CD4-positive, alpha-beta T cell treated with Interleukin-2 at 100 ng/mL for 4 hours (primary cell): ENCODE results near the gene PIK3R1.
"Not testable (repeated sequence)": the region's sequence is repeated elsewhere in the genome, so short reads cannot be mapped to it uniquely, and the experiment has no call there.

Source experiments
- DNase-seq: peaks from one replicate; pipeline ENCODE4 v3.0.0-alpha.2; 2020; ENCODE audit warnings: low spot score

PIK3R1 gene

GRCh38 chr5:68193481-68194036 lies 22.0 kb upstream of the PIK3R1 start:
- no peak for DNase-seq

GRCh38 chr5:68194386-68194785 lies 21.2 kb upstream of the PIK3R1 start:
- DNase-seq: no peak

GRCh38 chr5:68195137-68195536 lies 20.4 kb upstream of the PIK3R1 start:
- no peak for DNase-seq

GRCh38 chr5:68196876-68197275 lies 18.7 kb upstream of the PIK3R1 start:
- DNase-seq: no peak

GRCh38 chr5:68200288-68200687 lies 15.3 kb upstream of the PIK3R1 start:
- DNase-seq: no peak

- DNase-seq: not testable (repeated sequence)
Measured at GRCh38 chr5:68210654-68211053, 4.9 kb upstream of the PIK3R1 start.

GRCh38 chr5:68214482-68215207 lies 911 bp upstream of the PIK3R1 start:
- no peak for DNase-seq

- DNase-seq: no peak
Measured at GRCh38 chr5:68215898-68216244, 315 bp downstream of the PIK3R1 start.

GRCh38 chr5:68216245-68217046 lies 890 bp downstream of the PIK3R1 start:
- DNase-seq: peak; percentile 45

GRCh38 chr5:68217047-68217355 lies 1.4 kb downstream of the PIK3R1 start:
- no peak for DNase-seq

GRCh38 chr5:68217528-68217927 lies 2.0 kb downstream of the PIK3R1 start:
- no peak for DNase-seq

GRCh38 chr5:68219161-68219816 lies 3.7 kb downstream of the PIK3R1 start:
- DNase-seq: no peak

GRCh38 chr5:68220260-68220659 lies 4.7 kb downstream of the PIK3R1 start:
- no peak for DNase-seq

GRCh38 chr5:68220914-68221313 lies 5.4 kb downstream of the PIK3R1 start:
- DNase-seq: no peak

GRCh38 chr5:68221488-68221887 lies 5.9 kb downstream of the PIK3R1 start:
- DNase-seq: no peak

GRCh38 chr5:68222310-68222709 lies 6.8 kb downstream of the PIK3R1 start:
- no peak for DNase-seq

GRCh38 chr5:68222824-68223354 lies 7.3 kb downstream of the PIK3R1 start:
- no peak for DNase-seq

- DNase-seq: no peak
Measured at GRCh38 chr5:68223904-68224303, 8.3 kb downstream of the PIK3R1 start.

- no peak for DNase-seq
Measured at GRCh38 chr5:68224509-68225187, 9.1 kb downstream of the PIK3R1 start.

- no peak for DNase-seq
Measured at GRCh38 chr5:68225188-68225910, 9.8 kb downstream of the PIK3R1 start.

GRCh38 chr5:68225911-68226545 lies 10.5 kb downstream of the PIK3R1 start:
- no peak for DNase-seq
